GM19324 (cell line): ENCODE measurements around the gene TDRD9.
"Not testable (repeated sequence)": the region's sequence is repeated elsewhere in the genome, so short reads cannot be mapped to it uniquely, and the experiment has no call there.

Experiments used
- ATAC-seq: cut with Tn5 transposase; IDR thresholded peaks from one replicate; pipeline ENCODE4 v1.9.1; 2021; ENCODE audit warnings: mild to moderate bottlenecking, moderate library complexity; ENCODE audit not compliant: unreplicated experiment, low FRiP score

Gene TDRD9

GRCh38 chr14:103916636-103917262 lies 11.5 kb upstream of the TDRD9 start:
- no peak for ATAC-seq

DNA sequence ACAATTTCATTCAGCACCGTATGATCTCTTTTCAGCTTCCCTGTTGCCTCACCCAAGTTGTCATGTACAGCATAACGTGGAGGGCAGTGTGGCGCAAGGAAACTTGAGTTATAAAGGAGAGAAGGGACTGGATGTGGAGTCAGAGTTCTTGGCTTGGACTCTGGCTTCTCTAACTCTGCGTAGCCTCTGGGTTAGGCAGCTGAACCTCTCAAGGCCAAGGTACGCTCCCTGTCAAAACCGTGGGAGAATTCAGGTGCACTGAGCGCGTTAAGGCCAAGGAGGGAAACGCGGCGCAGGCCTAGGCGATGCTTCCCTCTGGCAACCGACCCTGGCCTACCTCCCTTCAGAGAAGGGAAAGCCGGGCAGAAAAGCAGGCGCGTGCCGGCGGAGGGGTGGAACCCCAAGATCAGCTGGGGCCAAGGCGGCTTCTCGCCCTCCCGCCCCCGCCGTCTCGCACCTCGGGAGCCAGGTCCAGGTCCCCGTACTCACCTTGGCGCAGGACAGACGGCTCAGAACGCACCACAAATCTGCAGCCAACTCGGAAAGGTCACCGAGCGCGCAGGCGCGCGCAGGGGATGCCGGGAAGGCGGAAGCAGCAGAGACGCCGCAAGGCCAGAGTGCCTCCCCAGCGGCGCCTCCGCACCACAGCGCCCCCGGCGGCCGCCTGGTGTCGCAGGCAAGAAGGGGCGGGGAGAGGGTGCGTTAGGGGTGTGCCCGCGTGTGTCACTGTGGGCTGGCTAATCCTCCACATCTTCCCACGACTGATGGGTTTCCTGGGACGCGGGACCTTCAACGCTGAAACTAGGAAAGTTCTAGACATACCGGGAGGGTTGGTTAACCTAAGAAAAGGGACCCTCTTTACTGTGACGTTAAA lies 7.0 kb upstream of the TDRD9 start:
- peak; percentile 95 for ATAC-seq

- not testable (repeated sequence) for ATAC-seq
Measured at GRCh38 chr14:103921855-103922200, 6.4 kb upstream of the TDRD9 start.

DNA sequence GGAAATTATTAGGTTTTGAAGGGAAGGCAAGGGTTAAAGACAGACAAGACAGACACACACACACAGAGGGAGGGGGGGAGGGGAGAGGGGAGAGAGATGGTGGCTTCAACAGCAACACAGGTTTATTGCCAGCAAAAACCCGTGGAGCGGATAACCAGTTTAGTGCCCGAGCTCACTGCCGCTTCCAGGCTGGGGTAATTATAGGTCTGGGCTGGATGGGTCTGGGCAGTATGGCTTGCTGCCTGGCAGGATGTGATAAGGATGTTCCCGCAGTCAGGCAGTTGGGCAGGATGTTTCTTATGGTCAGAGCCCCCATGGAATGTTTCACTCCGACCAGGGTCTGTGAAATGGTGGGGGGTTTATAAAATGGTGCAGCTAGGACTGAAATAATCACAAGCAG lies 4.4 kb upstream of the TDRD9 start:
- no peak for ATAC-seq

DNA sequence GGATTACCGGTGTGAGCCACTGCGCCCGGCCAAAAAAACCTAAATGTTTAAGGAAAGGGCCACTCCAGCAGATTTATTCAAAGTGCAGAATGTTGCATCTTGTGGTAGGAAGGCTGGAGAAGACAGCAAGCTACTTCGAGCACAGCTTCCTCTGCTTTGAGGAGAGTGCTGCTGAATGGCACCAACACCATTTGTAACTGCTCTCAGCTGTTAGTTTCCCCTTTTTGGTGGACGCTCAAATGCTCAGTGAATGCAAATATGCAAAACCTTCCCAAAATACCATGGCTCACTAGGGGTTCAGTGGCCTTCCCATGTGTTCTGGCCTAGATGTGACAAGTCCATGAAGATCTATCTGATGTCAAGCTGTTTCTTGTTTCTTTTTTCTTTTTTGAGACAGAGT lies 2.9 kb upstream of the TDRD9 start:
- ATAC-seq = no peak

- ATAC-seq = no peak
Measured at GRCh38 chr14:103927566-103927965, 690 bp upstream of the TDRD9 start.

DNA sequence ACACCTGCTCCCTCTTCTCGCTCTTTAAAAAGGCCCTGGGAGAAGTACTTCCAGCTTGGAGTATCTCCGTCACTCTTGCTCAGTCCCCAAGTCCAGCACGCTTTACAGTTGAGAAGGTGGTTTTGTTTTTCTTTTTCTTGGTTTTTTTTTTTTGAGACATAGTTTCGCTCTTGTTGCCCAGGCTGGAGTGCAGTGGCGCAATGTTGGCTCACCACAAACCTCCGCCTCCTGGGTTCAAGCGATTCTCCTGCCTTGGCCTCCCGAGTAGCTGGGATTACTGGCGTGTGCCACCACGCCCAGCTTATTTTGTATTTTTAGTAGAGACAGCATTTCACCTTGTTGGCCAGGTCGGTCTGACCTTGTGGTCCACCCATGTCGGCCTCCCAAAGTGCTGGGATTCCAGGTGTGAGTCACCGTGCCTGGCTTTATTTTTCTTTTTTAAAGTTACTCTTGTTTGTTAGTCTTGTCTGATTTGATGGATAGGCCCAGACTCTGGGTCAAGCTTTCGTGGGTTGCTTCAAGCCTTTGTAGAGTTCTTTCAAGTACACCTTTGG lies 1.9 kb downstream of the TDRD9 start:
- no peak for ATAC-seq

GRCh38 chr14:103931422-103931821 lies 3.2 kb downstream of the TDRD9 start:
- ATAC-seq = no peak

- no peak for ATAC-seq
Measured at GRCh38 chr14:103932791-103933490, 4.7 kb downstream of the TDRD9 start.

- ATAC-seq = no peak
Measured at GRCh38 chr14:103935102-103935501, 6.8 kb downstream of the TDRD9 start.

DNA sequence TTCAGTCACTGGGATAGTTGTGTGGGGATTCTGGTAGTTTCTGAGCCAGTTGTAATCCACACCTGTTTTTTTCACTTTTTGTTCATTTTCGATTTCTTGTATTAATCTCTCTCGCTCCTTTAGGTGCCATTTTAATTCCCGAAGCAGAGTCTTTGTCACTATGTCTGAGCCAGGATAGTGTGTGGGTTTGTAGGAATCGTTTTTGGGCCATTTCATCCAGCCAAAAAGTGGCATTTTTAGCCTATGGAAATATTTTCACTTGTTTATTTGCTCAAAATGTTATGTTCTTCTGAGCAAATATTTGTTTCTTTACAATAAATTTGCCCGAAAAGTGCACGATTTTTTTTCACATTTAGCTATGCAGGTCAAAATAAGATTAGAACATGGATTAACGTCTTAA lies 13.2 kb downstream of the TDRD9 start:
- ATAC-seq = no peak

DNA sequence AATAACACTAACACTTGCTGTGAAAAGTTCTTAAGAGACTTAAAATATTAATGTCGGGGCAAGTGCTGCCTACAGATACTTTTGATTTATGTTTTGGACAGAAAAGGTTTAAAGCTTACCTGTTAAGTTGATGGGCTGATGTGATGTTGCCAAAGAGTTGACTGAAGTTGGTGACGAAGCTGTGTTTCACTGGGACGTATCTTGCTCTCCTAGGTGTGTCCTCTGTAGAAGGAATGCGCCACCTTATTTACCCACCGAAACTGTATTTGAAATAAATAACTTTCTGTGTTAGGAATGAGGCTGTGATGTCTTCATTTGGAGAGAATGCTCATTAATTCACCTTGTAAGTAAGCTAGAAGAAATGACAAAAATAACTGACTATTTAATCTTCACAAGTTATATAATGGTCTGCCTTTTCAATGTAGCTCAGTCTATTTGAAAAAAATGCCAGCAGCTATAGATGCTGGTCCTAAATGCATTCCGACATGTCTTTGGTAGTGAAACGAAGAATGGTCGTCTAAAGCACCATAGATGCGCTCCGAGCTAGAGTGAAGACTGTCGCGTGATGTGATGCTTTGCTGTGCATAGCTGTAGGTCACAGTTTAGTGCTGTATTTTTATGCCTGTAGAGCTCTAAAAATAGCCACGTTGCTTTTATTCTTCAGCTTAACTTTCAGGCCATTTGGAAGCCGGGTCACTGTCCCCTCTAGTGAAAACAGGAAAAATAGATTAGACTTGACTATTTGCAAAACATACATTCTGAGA lies 13.9 kb downstream of the TDRD9 start, which contains the start of gene RD3L:
Gene RD3L (minus strand): TSS at position 557 of the 764 bp plus-strand sequence. CDS start 834 bp downstream, outside the sequence.
- ATAC-seq = no peak

- ATAC-seq = no peak
Measured at GRCh38 chr14:103943673-103944072, 15.4 kb downstream of the TDRD9 start.

DNA sequence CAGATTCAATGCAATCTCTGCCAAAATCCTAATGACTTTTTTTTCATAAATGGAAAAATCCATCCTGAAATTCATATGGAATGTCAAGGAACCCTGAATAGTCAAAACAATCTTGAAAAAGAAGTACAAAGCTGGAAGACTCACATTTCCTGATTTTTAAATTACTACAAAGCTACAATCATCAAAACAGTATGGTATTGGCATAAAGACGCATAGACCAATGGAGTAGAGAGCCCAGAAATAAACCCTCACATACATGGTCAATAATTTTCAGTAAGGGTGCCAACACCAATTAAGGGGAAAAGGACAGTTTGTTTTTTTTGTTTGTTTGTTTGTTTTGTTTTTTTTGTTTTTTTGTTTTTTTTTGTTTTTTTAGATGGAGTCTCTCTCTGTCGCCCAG lies 18.7 kb downstream of the TDRD9 start:
- no peak for ATAC-seq

GRCh38 chr14:103948442-103948841 lies 20.2 kb downstream of the TDRD9 start:
- no peak for ATAC-seq

DNA sequence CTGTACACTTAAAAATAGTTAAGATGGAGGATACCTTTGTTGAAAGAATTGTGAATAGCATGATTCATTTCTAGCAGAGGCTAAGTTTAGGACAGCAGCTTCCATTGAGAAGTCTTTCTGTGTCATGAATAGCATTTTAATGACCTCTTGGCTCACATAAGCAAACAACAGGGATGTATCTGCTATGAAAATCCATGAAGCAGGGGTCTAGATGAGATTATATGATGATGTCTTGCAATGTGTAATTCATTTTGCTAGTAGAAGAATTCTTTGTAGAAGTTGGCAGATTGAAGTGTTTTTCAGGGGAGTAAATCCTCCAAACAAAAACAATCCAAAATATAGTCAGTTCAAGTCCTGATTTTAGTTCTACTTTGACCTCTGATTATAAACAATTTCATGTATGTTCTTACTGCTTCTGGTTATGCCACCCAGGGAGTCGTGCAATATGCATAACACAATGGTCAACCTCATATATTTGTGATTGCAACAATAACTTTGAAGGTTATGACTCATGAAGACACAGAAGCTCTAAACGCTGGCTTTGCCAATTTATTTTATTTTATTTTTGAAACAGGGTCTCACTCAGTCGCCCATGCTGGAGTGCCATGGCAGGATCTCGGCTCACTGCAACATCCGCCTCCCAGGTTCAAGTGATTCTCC lies 21.0 kb downstream of the TDRD9 start:
- no peak for ATAC-seq

DNA sequence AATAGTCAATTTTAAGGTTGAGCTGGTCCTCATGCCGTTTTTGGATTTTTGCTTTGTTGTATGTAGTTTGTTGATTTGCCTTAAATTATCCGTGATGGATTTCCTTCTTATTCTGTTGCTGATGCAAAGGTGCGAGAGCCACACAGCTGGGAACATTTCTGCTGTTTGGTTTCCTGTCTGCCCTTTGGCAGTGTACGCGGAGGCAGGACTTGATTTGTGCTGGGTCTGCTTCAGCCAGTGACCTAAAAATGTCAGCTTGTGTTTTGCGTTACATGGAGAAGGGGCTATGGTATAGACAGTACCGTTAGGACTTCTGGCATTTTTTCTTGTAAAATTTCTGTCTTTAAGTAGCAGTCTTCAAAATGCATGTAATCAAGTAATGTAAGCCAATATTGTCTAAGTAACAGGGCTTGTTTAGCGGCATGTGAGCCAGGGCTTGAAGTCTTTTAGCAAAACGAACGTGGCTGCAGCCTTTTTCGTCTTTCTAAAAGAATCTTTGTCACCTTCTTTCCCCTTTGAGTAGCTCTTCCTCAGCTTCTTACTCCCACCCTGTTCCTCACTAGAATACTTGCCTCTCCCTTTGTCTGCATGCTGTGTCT lies 32.3 kb downstream of the TDRD9 start:
- no peak for ATAC-seq

GRCh38 chr14:103961928-103962578 lies 33.8 kb downstream of the TDRD9 start:
- ATAC-seq = no peak

DNA sequence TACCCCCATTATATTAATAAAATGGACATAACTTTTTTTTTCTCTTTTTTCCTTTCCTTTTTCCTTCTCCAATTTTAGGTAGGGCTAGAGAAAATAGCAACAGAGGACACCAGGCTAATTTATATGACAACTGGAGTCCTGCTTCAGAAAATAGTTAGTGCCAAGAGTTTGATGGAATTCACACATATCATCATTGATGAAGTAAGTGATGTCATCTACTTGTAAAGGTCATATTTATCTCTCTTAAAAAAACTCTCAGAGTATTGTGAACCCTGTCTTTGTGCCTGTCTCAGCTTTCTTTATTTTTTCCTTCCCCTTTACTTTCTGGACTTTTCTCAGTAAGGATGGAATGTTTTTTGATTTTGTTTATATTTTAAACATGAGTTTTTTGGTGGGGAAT lies 38.4 kb downstream of the TDRD9 start:
- ATAC-seq = no peak
